Stimulated activated CD8-positive, alpha-beta memory T cell treated with anti-CD3 and anti-CD28 coated beads, Interleukin-7, amount 100 ng/mL, for 1 hour (primary cell): ENCODE measurements around the gene OXSM.

Experiments used
- DNase-seq, 2 donors: peaks; one replicate each; pipeline ENCODE4 v3.0.0-alpha.2; 2020; ENCODE audit warnings: low read depth in 2 of 2

The OXSM gene

GRCh38 chr3:25789596-25790556 is at the start of gene OXSM:
TSS of gene OXSM (plus strand) at chr3:25790090. CDS start at chr3:25791021, 931 bp downstream.
- DNase-seq = peak; percentile 79

GRCh38 chr3:25744470-25744869 is 45.4 kb upstream of the OXSM start:
- DNase-seq = no peak

GRCh38 chr3:25747033-25747432 is 42.9 kb upstream of the OXSM start:
- no peak for DNase-seq

GRCh38 chr3:25748189-25748588 is 41.7 kb upstream of the OXSM start:
- no peak for DNase-seq

- DNase-seq = no peak
These were observed 40.8 kb upstream of the OXSM start for GRCh38 chr3:25749031-25749581.

GRCh38 chr3:25751048-25751447 is 38.8 kb upstream of the OXSM start:
- no peak for DNase-seq

- DNase-seq = no peak
These were observed 38.2 kb upstream of the OXSM start for GRCh38 chr3:25751725-25752124.

GRCh38 chr3:25768851-25769250 is 21.0 kb upstream of the OXSM start:
- DNase-seq = no peak

GRCh38 chr3:25775936-25776335 is 14.0 kb upstream of the OXSM start:
- no peak for DNase-seq

GRCh38 chr3:25780618-25781017 is 9.3 kb upstream of the OXSM start:
- DNase-seq = no peak

GRCh38 chr3:25781145-25781757 is 8.6 kb upstream of the OXSM start:
- no peak for DNase-seq

- DNase-seq = no peak
These were observed 7.9 kb upstream of the OXSM start for GRCh38 chr3:25781758-25782594.

GRCh38 chr3:25782636-25782937 is 7.3 kb upstream of the OXSM start:
- no peak for DNase-seq

GRCh38 chr3:25782938-25783660 is 6.8 kb upstream of the OXSM start, which contains the start of gene NGLY1:
TSS of gene NGLY1 (minus strand) at chr3:25783443. CDS start at chr3:25783390, 53 bp downstream.
- DNase-seq = peak; percentile 66 to 67

- DNase-seq = no peak
These were observed 6.0 kb upstream of the OXSM start for GRCh38 chr3:25783661-25784512.

GRCh38 chr3:25784971-25785370 is 4.9 kb upstream of the OXSM start:
- DNase-seq = no peak

- DNase-seq = no peak
These were observed 4.1 kb upstream of the OXSM start for GRCh38 chr3:25785826-25786225.

- DNase-seq = no peak
These were observed 2.2 kb upstream of the OXSM start for GRCh38 chr3:25787689-25788088.

GRCh38 chr3:25789209-25789595 is 688 bp upstream of the OXSM start:
- DNase-seq = no peak

GRCh38 chr3:25801786-25802185 is 11.9 kb downstream of the OXSM start:
- no peak for DNase-seq
